Hippocampal formation (tissue), 2 donors: ENCODE measurements around the gene AP2A1.

Experiments
- DNase-seq, 2 donors: peaks; one replicate each; lab custom pipeline; 2025; lab: John Stamatoyannopoulos, UW

The AP2A1 gene

GRCh38 chr19:49855676-49856573, 89.1 kb downstream of the AP2A1 start:
- no peak for DNase-seq

DNA sequence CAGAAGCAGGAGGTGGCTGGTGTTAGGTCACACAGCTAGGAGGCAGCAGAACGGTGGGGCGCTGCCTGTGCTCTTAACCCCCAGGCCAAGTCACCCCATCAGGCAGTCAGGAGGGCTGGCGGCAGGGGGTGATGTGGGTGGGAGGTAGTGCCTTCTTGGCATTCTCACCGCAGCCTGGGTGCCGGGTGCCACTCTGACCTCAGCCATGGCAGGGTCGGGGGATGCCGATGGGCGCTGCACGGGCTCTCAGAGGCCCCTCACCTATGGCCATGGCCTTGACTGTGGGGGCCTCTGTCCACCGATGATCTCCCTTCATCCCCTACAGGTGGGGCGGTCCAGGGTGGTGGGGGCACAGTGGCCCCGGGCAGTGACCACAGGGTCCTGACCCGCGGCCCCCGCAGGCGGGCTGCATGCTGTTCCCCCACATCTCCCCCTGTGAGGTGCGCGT, 89.8 kb downstream of the AP2A1 start:
- DNase-seq = no peak
